GM21423 (cell line): ENCODE measurements around the gene KCNMA1.
"Not testable (repeated sequence)": the region's sequence is repeated elsewhere in the genome, so short reads cannot be mapped to it uniquely, and the experiment has no call there.

Source experiments
- ATAC-seq: cut with Tn5 transposase; IDR thresholded peaks from one replicate; pipeline ENCODE4 v1.9.1; 2021; ENCODE audit warnings: mild to moderate bottlenecking, moderate library complexity; ENCODE audit not compliant: unreplicated experiment

KCNMA1 gene

DNA sequence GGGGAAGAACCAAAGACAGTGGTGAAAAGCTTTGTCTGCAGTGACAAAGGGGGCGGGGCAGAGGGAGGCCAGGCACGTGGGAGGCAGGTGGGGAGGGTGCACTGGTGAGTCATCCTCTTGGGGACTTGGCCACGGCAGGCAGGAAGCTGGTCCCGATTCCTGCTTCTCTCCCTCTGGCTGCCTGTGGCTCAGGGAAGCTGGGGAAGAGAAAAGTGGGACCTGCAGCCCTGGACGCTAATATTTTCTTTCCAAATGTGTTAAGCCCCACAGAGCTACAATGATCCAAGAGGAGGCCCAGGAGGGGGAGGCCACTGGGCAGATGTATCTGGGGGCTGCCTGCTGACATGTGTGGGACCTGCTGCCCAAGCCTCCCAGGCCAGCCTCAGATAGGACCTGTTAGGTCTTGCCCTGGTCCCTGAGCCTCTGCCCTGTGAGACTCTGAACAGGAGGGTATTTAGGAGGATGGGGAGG is 231.8 kb downstream of the KCNMA1 start:
- no peak for ATAC-seq

DNA sequence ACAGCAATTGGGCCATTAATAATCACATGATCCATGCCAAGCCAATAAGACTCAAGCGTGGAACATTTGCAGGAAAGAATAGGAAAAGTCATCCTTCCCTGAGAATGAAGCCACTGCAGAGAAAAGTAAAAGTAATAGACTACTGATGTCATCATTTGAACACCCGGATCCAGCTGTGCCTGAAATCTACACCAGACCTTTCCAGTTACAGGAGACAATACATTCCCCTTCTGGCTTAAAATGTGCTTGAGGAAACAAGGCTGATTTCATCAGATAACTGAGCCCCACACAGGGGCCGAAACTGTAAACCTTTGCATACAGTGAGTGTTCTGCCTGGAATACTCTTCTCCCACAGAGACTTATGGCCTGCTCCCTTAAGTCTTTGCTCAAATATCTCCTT is 232.8 kb downstream of the KCNMA1 start:
- ATAC-seq: no peak

DNA sequence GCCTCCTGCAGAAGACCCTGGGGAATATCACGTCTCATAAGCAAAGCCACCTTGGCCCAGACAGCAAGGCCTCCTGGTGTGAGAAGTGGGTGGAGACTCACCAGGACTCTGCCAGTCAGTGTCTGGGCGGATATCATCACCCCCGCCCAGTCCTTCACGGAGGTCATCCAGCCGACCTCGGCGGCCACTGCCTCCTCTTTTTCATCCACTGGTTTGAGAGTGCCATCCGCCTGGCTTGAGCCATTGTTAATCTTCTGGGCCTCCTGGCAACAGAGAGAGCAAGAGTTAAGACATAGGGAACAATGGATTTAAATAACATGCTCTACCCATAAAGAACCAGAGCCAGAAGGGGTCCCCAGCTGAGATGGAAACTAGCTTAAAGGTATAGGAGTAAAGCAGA is 233.8 kb downstream of the KCNMA1 start:
- ATAC-seq: no peak

DNA sequence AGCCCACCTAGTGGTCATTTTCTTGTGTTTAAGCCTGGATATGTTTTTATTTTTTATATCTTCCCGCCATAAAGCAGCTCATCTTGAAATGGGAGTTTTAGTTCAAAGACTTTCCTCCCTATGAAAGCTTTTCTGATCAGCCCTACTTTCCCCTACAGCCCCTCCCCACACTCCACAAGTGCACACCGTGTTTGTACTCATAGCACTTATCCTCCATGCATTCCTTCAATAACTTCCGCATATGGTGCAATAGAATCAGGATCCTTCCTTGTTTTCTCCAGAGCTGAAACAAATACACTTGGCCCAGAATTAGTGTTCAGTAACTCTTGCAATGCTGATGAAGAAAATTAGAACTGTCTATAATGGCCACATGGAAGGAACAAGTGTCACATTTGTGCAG is 235.9 kb downstream of the KCNMA1 start:
- no peak for ATAC-seq

DNA sequence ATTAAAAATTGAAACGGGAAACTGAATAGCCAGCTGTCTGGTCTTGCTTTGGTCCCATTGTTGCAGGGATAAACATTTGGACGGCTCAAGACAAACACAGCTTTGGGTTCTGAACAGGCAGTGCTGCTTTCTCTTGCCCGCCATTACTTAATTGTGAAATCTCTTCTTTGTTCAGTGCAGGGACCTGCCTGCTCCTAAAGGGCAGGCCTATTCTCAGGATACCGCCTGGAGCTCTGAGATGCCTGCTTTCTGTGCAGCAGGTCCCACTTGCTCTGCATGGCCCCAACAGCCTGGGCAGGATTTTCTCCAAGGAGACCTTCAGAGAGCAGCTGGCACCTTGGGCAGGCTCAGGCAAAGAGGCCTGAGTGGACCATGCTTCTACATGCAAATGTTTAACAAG is 237.6 kb downstream of the KCNMA1 start:
- ATAC-seq: no peak

DNA sequence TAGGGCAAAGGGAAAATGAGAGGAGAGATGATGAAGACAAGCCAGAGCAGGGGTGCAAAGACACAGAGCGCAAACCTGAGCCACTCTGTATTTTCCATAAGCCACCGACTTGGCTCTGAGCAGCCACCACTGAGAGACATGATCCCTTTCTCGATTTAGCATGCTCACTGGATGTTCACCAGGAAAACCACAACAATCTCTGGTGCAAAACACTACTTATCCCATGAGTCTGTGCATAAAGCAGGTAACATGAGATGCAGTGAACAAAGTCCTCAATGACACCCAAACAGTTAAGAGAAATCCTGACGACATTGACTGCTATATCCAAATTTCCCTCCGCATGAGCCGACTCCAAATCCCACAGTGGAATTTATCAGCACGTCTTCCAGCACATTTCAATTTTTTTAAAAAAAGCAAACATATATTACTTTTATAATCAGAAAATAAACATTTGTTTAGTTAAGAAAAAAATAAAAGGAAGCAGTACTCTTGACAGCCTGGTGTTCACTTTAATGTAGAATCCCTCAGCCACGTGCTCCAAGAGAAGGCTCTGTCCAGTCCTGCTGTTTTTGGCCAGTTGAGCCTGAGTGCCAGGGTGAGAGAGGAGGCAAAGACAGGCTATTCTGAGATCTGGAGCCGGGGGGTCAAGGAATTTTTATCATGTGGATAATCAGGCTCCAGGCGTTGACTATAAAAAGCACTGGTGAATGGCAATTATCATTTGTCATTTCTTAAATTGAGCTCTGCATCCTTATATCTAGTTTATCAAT is 238.4 kb downstream of the KCNMA1 start:
- ATAC-seq: no peak

DNA sequence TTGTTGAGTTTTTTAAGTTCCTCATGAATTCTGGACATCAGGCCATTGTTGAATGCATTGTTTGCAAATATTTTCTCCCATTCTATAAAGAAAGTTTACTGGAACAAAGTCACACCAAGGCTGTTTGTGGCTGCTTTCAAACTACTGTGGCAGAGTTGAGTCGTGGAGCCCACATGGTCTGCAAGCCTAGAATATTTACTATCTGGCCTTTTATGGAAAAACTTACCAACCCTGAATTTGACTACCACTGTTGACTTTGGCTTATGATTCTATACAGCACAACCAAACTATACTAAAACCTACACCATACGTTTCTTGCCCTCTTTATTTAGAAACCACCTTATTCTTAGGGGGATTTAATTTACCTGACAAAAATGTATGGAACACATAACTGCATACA is 239.1 kb downstream of the KCNMA1 start:
- no peak for ATAC-seq

DNA sequence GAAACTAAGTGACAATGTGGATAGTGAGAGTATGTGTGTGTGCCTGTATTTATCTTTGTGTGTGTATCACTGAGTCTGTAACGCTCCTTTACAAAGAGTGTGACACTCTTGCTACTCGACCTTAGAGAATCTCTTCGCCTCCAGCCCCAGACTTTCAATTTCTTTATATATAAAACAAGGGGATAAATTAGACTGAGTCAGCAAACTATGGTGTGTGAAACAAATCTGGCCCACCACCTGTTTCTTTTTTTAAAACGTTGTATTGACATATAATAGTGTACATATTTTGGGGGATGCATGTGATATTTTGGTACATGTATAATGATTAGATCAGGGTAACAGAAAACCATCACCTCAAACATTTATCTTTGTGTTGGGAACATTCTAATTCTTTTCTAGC is 240.5 kb downstream of the KCNMA1 start:
- ATAC-seq: no peak

DNA sequence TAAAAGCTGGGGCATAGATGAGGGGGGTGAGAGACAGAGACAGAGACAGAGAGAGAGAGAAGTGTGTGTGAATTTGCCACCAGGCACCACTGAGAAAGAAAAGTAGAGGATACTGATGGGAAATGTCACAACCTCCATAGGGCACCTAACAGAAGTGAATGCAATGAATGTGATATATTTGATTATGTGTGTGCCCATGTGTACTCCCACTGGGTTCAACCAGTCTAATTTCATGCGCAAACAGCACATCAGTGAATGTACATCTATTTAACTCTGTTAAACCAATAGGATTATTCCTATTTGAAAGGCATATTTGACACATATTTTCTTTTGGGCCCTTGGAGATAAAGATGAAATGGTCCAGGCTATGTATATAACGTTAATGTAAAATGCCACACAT is 241.3 kb downstream of the KCNMA1 start:
- no peak for ATAC-seq

DNA sequence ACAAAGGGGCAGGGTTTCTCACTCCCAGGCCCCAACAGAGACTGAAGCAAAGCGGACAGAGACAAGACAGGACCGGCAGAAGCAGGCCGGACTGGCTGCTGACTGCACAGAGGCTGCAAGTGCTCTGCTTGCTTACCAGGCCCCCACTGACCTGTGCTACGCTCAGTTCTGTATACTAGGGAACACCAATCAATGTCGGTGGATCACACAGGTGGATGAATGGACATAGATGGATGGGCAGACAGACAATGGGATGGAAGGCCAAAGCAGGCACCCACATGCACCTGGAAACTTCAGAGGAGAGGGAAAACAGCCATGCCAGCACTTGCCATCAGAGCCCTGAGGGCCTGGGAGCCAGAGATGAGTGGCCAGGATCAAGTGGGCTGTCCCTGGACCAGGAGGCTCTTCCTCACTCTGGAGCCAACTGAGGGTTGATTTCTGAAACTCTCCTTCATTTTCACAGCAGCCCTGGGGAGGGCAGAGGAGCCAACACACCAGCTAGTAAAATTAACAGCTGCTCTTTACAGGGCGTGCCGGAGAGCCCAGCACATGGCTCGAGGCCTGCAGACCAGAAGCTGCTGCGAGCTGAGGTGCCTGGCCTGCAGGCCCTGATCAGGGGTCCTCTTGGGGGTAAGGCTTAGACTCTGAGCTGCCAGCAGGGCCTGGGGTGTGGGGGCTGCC is 243.6 kb downstream of the KCNMA1 start:
- ATAC-seq: no peak

DNA sequence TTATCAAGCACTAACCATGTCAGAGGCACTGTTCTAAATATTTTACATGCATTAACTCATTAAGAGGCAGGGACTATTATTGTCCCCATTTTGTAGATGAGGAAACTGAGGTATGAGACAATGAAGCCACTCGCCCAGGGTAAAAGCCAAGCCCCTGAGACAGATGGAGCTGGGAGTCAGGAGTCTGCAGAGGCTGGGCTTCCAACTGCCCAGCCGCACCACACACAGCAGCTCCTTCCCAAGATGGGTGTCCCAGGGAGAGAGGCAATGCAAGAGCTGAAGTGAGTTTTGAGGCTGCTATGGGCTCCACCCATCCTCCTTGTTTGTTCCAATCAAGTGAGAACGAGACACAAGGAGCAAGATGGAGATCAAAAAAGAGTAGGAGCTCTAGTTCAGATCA is 244.2 kb downstream of the KCNMA1 start:
- ATAC-seq: no peak

DNA sequence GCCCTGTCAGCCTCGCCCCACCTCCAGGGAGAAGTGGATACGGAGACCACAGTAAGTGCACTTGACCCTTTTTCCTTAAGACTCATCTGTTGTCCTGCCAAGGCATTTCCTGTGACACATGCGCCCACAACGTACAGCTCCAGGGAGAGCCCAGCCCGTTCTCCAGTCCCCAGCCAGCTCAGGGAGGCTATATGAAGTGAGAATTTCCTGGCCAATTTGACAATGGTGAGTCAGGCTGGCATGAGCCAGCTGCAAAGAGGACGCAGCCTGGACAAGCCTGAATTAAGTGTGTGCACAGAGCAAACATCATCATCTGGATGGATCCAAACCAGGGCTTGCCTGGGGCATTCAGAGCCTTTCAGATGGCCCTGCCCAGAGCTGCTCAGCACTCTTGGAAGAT is 244.8 kb downstream of the KCNMA1 start:
- no peak for ATAC-seq

DNA sequence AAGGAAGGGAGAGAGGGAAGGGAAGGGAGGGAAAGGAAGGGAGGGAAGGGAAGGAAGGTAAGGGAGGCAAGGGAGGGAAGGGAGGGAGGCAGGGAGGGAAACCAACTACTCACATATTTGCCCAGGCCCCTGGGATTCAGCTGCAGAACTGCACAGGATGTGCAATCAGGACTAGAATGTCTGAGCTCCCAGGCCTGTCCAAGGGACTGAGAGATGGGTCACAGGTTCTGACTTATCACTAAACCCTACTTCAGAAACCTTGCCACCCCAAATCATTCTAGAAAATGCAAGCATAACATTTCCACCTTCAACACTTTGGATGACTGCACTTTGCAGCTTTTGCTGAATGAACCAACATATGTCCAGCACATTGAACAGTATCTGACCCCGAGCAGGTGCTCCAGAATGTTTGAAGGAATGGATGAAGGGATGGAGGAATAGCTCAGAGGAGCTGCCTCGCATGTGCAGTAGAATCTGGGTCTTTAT is 245.3 kb downstream of the KCNMA1 start:
- ATAC-seq: no peak

DNA sequence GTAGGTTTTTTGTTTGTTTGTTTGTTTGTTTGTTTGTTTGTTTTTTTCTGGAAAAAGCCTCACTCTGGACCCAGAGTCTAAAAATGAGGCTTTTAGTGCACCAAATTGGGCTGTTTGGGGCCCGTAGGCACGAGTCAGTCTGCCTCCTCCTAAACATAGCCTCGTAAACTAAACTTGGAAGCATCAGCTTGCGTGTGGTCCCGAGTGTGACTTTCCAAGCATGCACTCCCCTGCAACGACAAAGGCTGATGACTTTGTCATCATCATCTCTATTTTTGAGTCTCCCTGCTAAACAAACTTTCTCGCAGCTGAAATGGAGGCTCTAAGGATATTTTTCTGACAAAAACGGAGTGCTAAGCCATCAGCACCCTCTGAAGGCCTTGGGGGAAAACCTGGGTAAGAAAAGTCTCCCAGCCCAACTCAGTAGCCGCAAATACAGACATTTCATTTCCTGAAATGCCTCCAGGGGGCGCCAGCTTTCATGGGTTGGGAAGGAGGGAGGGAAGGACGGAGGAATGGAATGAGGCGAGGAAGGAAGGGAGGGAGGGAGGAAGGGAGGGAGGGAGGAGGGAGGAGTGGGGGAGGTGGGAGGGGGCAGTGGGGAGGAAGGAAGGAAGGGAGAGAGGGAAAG is 245.9 kb downstream of the KCNMA1 start:
- no peak for ATAC-seq

DNA sequence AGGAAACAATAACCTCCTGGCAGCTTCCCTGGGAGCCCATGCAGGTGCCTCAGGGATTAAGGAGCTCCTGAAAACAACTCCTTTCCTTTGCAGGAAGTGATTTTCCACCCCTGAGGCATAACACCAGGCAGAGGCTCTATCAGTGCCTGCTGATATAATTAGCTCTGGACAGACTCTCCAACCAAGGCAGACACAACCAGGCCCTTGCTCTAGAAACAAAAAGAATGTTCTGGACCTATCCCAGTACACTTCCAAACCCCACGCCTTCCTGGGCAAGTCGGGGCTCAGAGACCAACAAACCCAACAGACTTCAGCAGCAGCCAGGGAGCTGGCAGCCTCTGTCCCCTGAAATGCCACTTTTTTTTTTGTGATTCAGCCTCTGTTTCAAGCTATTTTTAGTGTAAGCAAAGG is 247.1 kb downstream of the KCNMA1 start:
- no peak for ATAC-seq

DNA sequence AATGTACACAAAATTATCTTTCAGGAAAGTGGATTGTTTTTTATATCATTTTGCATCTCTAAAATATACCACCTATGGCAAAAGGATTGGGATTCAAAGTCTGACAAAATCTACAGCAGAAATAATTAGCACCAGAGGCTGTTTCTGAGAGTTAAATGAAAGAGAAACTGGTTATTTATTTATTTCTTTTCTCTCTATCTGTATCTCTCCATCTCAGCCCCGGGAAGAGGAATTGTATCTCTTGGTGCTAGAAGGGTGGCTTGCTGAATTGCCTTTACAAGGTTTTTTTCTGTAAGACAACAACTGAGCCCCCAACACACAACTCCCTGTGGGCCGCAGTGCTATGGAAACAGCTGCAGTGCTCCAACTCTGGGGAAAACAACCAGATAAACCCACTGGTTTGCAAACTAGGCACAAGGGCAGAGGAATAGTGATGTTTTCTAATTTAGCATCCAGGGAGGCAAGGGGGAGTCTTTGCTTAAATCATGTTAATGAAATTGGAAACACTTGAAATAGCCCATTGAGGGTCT is 249.0 kb downstream of the KCNMA1 start:
- no peak for ATAC-seq

DNA sequence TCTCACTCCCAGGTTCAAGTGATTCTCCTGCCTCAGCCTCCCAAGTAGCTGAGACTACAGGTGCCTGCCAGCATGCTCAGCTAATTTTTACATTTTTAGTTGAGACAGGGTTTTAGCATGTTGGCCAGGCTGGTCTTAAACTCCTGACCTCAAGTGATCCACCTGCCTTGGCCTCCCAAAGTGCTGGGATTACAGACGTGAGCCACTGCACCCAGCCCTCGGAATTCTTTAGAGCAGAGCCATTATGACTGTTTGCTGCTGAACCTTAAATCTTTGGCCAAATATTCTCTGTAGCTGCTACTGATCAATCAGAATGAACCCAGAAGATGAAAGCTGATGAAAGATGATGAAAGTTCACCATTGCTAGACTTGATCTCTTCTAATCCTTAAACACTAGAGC is 249.9 kb downstream of the KCNMA1 start:
- not testable (repeated sequence) for ATAC-seq

DNA sequence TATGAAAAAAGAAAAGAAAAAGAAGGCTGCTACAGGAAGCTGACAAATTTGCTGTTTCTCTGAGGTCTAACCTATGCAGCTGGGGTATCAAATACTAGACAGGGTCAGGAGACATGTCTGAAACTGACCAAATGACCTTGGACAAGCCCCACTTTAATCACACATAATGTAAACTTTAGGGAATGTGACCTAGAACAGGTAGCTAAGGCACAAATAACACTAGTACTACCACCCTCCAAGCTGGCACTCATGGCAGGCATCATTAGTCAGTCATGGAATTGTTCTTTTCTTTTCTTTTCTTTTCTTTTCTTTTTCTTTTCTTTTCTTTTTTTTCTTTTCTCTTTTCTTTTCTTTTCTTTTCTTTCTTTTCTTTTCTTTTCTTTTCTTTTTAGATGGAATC is 250.4 kb downstream of the KCNMA1 start:
- no peak for ATAC-seq

DNA sequence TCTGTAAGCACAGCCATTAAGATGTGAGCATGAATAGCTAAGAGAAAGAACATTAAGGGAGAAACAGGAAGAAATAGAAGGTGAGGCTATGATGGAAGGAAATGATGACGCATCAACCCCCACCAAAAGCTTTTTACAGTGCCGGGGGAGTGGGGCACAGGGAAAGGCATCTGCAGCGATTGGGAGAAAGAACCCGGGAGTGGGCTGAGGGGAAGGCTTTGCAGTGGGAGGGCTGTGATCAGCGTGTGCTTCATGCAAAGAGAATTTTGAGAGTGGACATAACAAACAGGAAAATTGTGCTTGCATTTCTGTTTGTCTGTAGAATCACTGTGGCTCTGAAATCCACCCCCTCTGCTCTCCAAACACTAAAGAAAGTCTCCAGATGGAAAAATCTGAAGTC is 250.8 kb downstream of the KCNMA1 start:
- no peak for ATAC-seq

DNA sequence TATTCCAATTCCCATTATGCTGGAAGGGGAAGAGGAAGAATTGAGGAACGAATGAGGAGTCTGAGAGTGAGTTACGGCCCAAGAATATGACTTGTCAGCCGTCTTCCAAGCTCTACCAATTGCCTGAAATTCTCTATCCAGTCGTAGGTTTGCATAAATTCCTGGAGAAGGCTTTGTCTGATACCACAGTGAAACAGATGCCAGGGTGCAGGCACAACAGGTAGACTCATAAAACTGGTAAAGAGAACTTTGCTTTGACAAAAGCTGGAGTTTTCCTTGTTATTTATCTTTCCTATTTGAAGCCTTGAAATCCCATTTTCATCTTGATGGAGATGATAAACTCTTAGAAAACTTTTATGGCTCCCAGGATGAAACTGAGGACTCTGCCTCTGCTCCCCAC is 251.2 kb downstream of the KCNMA1 start:
- no peak for ATAC-seq

DNA sequence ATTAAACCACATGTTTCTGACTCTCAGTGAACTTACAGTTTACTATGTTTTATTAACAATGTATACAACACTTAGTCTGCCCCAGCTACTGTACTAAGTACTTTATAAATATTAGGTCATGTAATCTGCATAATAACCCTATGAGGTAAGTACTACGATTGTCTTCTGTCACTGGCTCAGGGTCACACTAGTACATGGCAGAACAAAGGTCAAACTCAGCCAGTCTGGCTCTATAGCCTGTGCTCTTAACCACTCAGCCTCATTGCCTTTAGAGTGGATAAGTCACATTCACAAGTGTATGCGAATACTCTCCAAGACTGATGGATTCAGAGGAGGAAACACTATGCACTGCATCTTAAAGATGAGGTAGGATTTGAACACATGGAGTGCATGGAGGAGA is 252.3 kb downstream of the KCNMA1 start:
- ATAC-seq: no peak
